Measurements from ENCODE around the gene JAZF1. TPM values are rescaled to one million over a fixed set of nuclear protein-coding genes. Genes with fewer than 3 reads are reported as not detected.

Gene JAZF1
- total and polyA plus RNA-seq, 2 of the 4 experiments (the other 2 are of a cell fraction) = 8.4 to 10.5 TPM

- no peak overlapping the region for H2AK5ac ChIP-seq (ENCODE audit: low read depth, low read length)
- no peak overlapping the region for H2AK9ac ChIP-seq (replicated peaks; ENCODE audit: low read depth, low read length, poor library complexity)
- in situ Hi-C loops (cut with MboI; ENCODE audit: low sequenced_read_pairs) = no loop called here
- H2BK120ac ChIP-seq (ENCODE audit: low read depth, low read length) = no peak overlapping the region
- ATAC-seq (ENCODE audit: low read depth) (no peak), DNase-seq (no peak)
- H3K36me3 ChIP-seq (ENCODE audit: control insufficient read depth, insufficient read depth, low read length) = no peaks in the 10 kb centered on the region
- H3K9me3 ChIP-seq (ENCODE audit: control insufficient read depth, insufficient read depth, low read length) = no peaks in the 10 kb centered on the region
- H3K4ac ChIP-seq (ENCODE audit: low read depth, low read length) = no peak overlapping the region
- H2BK20ac ChIP-seq (ENCODE audit: low read depth, low read length) = no peak overlapping the region
- TF ChIP-seq ELK1 (IDR thresholded peaks at IDR 0.05; ENCODE audit: borderline replicate concordance, low read depth, low read length) (no peak), MAZ (IDR thresholded peaks at IDR 0.05; ENCODE audit: borderline replicate concordance, low read depth, low read length) (no peak), MAFK (IDR thresholded peaks at IDR 0.05; ENCODE audit: low read depth, low read length) (no peak), RFX5 (IDR thresholded peaks at IDR 0.05; ENCODE audit: low read depth, low read length) (no peak), CHD1 (IDR thresholded peaks at IDR 0.05; ENCODE audit: low read depth, low read length) (no peak), CTCF (conservative IDR thresholded peaks at IDR 0.05; ENCODE audit: low read depth, low read length) (no peak), NFE2L2 (IDR thresholded peaks at IDR 0.05; ENCODE audit: low read depth, low read length) (no peak), MXI1 (IDR thresholded peaks at IDR 0.05; ENCODE audit: borderline replicate concordance, low read depth, low read length) (no peak), SMC3 (IDR thresholded peaks at IDR 0.05; ENCODE audit: low read depth, low read length) (no peak), POLR2A (IDR thresholded peaks at IDR 0.05; ENCODE audit: low read depth, low read length) (no peak), USF2 (IDR thresholded peaks at IDR 0.05; ENCODE audit: low read depth, low read length) (no peak), CEBPB (IDR thresholded peaks at IDR 0.05; ENCODE audit: low read depth, low read length) (no peak), RAD21 (IDR thresholded peaks at IDR 0.05; ENCODE audit: low read length) (no peak), FOS (IDR thresholded peaks at IDR 0.05; ENCODE audit: low read depth, low read length) (no peak), RCOR1 (IDR thresholded peaks at IDR 0.05; ENCODE audit: insufficient replicate concordance, low read length) (no peak), BHLHE40 (IDR thresholded peaks at IDR 0.05; ENCODE audit: low read depth, low read length) (no peak)
- no peaks in the 10 kb centered on the region for H4K20me1 ChIP-seq (ENCODE audit: insufficient read depth, low read length)
- H3K9me1 ChIP-seq (ENCODE audit: insufficient read depth, low read length) = peaks cover 8% of the 10 kb centered on the region; the same call in 1 of the 2 replicates
- ChIA-PET POLR2A (ENCODE audit: unreplicated experiment) (no interaction called here), CTCF (interaction anchor here (1.8 kb wide), 1 partner anchor 21 kb away, joined by 4 read pairs; no protein-coding TSS in a partner anchor)
- WGBS, 2 experiments (ENCODE audit: extremely low coverage in 2 of 2, insufficient read length in 1 of 2) = 100% methylated on average over 1 of the region's 5 CpGs; no CpG with 5 or more reads in 1 of the 2 experiments
- H3K14ac ChIP-seq (replicated peaks; ENCODE audit: low read depth, low read length) = no peak overlapping the region
- no TSS peak for BruUV-seq (replicated peaks)
- dilution Hi-C loops (cut with HindIII; ENCODE audit: low sequenced_read_pairs, unreplicated experiment) = no loop called here
- H2BK15ac ChIP-seq (ENCODE audit: low read depth, low read length) = no peak overlapping the region
- peaks cover 14 to 18% of the 10 kb centered on the region in 2 experiments for H3K79me1 ChIP-seq (ENCODE audit: low read depth in 1 of 2, low read length in 2 of 2)
- H4K91ac ChIP-seq (ENCODE audit: insufficient read depth, low read depth, low read length) = no peak overlapping the region
- peaks cover 22% of the 10 kb centered on the region for H3K4me1 ChIP-seq (ENCODE audit: control insufficient read depth, insufficient read depth, low read length)
- H4K8ac ChIP-seq (ENCODE audit: low read depth in 2 of 2, low read length in 2 of 2) = no peak overlapping the region; a peak in 1 of 4 replicates
- H3K4me2 ChIP-seq (ENCODE audit: low read depth, low read length) = no peak overlapping the region
- H2BK5ac ChIP-seq (ENCODE audit: low read depth, low read length, poor library complexity, severe bottlenecking) = no peak overlapping the region
- H3K18ac ChIP-seq (ENCODE audit: low read depth, low read length) = no peak overlapping the region
- no peak overlapping the region for H2AFZ ChIP-seq (replicated peaks; ENCODE audit: low read length, poor library complexity)
- H3K23ac ChIP-seq (ENCODE audit: low read depth, low read length) = no peak overlapping the region
- H3K56ac ChIP-seq (ENCODE audit: extremely low read depth, insufficient read depth, low read length) = no peak overlapping the region
- no peak overlapping the region for H3K4me3 ChIP-seq (ENCODE audit: insufficient read depth, low read depth, low read length)
- intact Hi-C loops (cut with micrococcal nuclease) = no loop called here
- no peak overlapping the region for H3K27ac ChIP-seq (ENCODE audit: insufficient read depth, low read length)
- no peak overlapping the region for H4K5ac ChIP-seq (ENCODE audit: low read depth, low read length)
- no peak overlapping the region for H3K9ac ChIP-seq (ENCODE audit: low read depth, low read length)
- H3K27me3 ChIP-seq (ENCODE audit: control insufficient read depth, insufficient read depth, low read length) = no peaks in the 10 kb centered on the region
Observed at GRCh38 chr7:28181416-28181815, 821 bp upstream of the JAZF1 start.

Measured in IMR-90 (cell line).